IPS DF 4.7 (cell line): ENCODE data around the gene GRP.

Experiments used
- DNase-seq: peaks from one replicate; pipeline ENCODE4 v3.0.0-alpha.2; 2013; ENCODE audit warnings: low spot score; ENCODE audit errors: extremely low read depth

The GRP gene

DNA sequence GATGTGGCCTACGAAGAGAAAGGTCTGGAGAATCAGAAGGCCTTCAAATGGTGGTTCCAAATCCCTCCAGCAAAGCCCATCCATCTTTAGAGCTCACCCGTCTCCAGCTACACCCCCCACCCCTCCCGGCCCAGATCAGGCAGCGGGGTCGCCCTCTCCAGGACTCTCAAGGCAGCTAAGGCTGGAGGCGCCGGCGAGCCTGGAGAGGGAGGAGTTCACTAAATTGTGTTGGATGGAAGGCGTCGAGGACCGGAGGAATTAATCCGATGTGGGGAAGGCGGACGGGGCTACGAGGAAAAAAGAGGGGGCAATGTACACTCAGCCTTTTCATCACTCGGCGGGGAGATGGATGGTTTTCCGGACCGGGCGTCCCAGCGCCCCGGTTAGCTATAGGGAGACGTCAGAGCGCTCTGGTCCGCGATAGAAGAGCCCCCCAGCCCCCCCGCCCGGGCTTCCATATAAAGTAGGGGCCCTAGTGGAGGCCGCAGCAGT lies at the start of gene GRP:
GRP (plus strand) TSS at position 487 of the 492 bp plus-strand sequence. CDS start 108 bp downstream, outside the sequence.
- no peak for DNase-seq

DNA sequence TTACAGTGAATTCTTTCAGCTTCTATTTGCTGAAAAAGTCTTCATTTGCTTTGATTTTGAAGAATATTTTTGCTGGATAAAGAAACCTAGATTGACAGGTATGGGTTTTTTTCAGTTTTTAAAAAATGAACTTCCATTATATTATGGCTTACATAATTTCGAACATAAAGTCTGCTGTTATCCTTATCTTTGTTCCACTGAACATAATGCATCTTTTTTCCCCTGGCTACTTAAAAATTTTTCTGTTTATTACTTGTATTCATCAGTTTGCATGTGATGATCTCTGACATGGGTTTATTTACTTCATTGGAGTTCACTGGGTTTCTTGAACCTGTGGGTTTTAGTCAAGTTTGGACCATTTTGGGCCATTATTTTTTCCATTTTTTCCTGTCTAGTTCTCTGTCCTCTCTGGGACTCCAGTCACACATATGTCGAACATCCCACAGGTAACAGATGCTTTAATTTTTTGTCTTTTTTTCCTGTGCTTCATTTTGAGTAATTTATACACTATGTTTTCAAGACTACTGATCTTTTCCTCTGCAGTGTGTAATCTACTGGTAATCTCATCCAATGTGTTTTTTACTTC lies 47.2 kb upstream of the GRP start:
- DNase-seq = no peak

DNA sequence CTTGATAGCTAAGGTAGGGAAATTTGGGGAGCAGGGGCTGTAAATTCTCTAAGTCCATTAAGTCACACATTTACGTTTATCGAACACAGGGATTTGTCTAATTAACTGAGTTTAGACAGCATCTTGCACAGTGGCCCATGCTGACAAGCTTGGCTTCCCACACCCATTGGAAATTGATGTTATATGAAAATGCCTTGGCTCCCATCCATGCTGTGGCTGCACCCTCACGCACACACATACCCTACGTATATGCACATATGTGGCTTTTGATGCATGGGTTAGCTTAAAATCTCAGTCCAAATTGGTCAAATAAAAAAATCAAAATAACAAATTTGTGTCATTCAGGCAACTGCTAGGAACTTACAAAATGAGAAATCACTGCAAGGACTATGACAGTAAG lies 42.5 kb upstream of the GRP start:
- DNase-seq = no peak

DNA sequence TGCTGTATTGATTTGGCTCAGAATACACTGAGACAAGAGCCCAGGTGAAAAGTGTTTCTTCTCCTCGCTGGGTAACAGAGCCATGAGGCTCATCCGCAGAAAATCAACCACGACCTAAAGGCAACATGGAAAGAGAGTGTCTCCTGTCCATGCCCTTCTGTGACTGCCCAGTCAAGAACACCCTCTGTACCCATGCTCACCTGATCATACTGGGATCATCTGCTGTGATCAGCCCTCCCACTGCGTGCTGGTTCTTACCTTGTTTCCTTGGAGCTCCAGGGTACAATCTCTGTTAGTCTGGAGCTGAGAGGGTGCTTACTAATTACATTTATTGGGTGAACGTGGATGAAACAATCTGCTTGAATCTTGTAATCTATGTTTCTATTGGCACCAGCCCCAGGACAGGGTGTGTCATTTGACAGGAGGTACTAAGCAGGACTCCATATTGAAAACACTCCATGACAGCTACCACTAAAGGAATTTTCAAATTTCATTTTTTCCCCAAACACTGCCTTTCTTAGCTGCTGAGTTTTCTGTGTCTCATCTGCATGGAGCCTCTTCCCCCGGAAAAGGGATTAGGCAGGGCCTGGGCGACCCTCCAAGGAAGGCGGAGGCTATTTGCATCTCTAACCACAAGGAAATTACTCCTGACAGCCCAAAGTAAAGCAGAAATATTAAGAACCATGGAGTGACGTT lies 39.7 kb upstream of the GRP start:
- DNase-seq = no peak

DNA sequence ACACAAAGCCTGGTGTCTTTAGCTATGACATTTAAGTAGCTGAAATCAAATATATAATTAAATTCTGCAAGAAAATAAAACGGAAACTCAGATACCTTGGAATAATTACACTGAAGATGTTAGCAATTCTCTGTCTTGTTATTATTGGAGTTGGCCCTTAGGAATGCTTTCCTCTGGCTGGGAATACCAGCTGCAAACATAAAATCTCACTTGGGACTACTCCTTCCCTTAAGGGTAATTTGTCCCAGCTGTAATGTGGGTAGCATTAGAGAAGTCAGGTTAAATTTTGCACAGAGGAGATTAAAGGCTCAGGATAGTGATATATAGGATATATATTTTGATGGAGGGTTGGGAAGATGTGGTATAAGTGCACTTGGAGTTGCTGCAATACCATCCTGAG lies 37.3 kb upstream of the GRP start:
- no peak for DNase-seq

DNA sequence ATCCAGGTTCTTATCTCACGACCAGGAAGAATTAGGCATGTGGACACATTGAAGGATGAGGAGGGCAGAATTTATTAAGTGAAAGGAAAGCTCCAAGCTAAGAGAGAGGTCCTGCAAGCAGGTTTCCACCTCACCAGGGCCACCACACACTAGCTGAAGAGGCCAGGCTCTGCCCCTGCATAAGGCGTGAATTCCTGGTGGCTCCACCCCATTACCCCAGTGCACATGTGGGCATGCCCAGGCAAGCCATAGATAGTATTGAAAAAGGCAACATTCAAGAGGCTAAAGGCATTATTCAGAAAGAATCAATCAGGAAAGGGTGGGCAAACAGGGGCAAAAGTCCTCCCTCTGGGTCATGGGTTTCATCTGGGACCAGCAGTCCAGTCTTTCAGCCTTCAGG lies 30.9 kb upstream of the GRP start:
- DNase-seq = no peak

DNA sequence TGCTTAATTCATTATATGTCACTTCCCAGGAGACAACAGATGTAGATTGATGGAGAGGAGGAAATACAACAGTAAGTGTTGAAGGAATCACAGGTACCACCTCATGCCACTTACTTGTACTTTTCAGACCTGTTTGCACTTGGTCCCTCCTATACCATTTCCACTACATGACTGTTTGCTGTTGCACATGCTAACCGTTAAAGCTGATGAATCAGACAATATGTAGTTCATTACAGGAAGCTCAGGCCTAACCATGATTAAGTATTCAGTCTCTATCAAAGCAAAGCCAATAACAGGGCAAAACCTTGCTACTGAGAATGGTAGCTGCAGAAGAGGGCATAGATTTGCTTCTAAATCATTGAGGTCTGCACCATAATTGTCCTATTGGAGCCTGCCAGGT lies 30.2 kb upstream of the GRP start:
- no peak for DNase-seq

DNA sequence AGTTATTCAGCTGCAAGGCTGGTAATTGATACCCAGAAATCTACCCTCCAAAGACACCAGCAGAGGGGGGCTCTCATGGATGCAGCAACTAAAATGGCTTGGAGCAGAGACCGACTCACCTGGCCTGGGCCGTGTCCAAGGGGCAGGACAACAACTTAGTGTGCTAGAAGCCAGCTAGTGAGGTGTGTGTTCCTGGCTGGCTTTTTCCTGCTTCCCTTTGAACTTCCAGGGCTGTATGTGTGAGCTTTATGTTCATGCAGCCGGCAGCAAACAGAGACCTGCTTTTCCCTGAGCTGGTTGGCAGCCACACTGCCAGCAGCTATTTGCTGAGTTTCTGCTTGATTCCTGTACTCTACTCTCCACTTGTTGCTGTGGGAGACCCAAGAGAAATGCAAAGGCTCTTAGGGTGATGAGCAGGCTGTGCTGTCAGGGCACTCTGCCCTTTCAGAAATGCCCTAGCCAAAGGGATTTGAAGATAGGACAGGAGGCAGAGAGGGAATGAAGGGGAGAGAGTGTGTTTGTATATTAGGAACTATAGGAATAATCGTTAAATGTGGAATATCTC lies 23.7 kb upstream of the GRP start:
- no peak for DNase-seq

DNA sequence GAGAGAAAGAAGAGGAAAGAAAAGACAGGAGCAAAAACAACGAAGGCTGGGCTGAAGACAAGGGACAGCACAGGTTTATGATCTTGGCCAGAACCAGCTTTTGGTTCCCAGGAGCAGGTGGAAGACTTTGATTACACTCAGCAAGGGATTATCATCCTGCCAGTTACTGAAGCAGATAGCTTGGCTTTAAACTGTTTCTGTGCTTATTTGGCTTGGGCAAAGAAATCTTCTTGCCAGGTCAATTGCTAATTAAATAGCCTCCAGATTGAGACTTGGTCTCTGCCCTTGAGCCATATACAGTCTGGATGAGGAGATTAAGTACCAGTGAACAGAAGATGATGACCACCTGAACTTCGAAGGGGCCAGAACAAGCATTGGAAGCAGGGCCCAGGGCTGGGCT lies 22.3 kb upstream of the GRP start:
- DNase-seq = no peak

DNA sequence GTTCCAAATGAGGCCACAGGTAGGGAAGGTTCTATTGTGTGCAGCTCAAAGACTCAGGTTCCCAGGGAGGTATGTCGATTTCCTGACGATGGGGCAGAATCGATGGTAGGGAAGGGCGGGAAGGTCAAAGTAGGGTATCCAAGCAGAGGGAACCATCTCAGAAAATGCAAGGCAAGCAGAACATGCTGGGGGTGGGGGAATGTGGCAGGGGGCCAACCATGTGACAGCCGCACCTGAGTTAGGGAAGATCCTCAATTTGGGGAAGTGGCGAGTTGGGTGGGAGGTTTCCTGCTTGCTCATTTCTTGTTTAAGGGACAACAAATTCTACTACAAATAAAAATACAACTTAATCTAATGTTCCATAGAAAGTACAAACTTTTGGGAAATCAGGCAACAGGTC lies 21.7 kb upstream of the GRP start:
- no peak for DNase-seq

DNA sequence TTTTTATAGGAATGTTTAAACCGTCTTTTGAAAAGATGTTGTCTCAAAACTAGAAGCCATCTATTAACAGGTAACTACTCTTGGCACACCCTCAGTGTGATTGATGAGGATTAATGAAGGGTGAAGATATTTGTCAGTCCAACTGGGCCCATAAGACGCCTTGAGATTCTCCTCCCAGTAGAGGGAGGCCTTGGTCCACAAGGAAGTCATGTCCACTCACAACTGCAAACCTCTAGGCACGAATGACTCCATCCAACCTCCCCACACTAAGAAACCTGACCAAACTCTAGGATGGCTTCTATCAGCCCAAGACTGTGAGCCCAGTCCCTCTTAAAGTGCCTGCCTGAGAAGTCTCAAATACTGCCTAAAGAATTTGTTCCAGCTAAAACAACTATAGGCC lies 19.2 kb upstream of the GRP start:
- no peak for DNase-seq

DNA sequence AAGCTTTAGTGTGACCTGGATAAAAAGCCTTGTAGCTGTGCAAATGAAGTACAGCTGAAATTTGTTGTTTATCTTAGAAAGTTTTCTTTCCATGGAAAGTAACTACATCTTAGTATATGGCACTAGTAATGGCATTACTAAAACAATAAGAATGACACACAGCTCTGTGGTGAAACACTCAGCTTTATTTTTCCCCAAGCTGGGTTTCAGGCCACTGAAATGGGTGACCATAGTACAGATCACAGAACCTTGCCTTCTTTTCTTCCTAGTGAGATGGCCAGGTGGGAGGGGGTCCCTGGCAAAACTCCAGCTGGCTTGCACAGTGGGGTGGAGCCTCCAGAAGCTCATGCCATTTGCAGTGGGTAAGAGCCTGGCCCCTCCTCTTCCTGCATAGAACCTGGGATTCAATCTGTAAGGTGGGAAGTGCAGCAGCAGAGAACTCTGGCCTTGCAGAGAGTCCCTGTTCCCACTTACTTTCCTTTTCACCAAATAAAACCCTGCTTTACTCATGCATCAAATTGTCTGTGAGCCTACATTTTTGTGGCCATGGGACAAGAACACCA lies 17.6 kb upstream of the GRP start:
- DNase-seq = no peak

DNA sequence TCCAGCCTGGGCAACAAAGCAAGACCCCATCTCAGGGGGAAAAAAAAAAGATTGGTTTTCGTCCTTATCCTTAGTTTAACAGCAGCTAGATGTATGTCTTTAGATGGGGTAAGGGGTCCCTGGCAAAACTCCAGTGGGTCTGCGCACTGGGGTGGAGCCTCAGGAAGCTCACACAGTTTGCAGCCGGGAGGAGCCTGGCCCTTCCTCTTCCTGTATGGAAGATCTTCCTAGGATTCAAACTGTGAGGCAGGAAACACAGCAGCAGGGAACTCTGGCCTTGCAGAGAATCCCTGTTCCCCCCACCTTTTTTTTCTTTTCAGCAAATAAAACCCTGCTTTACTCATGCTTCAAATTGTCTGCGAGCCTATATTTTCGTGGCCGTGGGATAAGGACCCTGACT lies 12.5 kb upstream of the GRP start:
- no peak for DNase-seq

DNA sequence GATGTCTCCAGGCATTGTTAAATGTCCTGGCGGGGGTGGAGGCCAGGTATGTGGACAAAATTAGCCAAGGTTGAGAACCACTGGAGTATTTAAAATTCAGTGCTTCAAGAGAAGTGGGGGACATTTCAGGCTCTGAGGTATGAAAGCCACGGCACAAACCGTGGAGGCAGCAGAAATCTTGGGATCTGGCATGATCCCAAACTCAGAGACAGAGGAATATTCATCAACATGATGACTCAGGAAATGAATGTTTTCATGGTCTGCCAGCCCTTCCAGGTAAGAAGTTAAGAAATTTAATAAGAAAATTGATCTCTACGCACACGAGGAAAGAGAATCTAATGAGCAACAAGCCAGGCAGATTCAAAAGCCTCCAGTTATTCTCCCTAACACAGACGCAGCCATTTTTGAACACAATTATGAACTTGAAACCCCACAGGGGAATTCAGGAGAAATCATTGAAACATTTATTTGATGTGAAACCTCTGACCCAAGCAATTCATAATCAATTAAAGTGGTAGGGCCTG lies 11.3 kb upstream of the GRP start:
- DNase-seq = no peak

DNA sequence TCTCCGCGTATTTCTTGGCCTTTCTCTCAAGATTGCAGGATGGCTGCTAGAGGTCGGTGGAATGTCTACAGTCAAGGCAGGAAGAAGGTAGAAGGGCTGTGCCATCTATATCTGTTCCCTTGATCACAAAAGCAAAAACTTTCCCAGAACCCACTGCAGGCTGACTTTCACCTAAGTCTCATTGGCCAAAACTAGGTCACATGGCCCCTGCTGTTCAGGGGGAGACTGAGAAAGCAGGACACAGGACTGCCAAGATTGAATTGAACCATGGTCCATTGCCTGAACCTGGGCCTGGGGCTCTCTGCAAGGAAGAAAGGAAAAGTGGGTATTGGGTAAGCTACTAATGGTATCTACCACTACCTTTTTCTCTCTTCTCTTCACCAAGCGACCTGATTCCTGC lies 9.7 kb upstream of the GRP start:
- no peak for DNase-seq

DNA sequence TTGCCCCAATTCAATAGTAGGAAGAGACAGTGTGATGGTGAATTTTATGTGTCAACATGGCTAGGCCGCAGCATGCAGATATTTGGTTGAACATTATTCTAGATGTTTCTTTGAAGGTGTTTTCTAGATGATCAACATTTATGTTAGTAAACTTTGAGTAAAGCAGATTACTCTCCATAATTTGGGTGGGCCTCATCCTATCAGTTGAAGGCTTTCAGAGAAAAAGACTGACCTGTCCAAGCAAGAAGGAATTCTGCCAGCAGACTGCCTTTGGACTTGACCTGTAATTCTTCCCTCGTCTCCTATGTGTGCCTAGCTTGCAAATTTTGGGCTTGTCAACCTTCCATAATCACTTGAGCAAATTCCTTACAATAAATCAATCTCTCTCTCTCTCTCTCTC lies 8.3 kb upstream of the GRP start:
- no peak for DNase-seq

DNA sequence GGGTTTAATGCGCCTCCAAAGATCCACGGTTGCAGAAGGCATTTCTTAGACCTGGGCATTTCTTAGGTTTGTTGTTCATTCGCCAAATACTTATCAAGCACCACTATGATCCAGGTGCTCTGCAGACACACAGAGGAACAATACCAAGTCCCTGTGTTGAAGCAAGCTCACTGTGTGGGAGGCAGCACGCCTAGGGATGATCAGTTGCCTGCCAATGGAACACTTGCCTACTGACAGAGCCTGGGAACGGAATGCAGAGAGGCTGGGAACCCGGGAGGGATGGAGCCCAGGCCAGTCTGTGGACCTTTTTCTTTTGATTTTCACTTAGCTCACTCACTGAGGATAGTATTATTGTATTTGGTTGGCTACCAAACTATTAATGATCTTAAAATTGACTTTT lies 1.9 kb upstream of the GRP start:
- DNase-seq = no peak

DNA sequence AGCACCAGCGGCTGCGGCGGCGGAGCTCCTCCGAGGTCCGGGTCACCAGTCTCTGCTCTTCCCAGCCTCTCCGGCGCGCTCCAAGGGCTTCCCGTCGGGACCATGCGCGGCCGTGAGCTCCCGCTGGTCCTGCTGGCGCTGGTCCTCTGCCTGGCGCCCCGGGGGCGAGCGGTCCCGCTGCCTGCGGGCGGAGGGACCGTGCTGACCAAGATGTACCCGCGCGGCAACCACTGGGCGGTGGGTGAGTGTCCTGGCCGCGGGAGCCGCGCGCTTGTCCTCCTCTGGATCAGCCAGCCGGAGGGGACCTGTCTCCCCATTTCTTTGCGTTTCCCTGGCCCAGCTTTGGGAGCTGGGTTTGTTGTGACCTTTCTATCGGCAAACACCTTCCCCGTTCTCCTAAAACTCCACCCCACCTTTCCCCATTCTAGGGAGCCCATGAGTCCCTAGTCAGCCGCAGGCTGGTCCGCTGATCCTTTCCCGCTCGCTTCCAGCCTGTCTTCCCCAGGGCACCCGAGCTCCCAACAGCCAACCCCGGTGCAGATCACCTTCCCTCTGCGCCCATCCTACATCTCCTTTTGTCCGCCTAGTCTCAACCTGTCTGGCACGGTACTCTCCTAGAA lies 316 bp downstream of the GRP start:
- no peak for DNase-seq

DNA sequence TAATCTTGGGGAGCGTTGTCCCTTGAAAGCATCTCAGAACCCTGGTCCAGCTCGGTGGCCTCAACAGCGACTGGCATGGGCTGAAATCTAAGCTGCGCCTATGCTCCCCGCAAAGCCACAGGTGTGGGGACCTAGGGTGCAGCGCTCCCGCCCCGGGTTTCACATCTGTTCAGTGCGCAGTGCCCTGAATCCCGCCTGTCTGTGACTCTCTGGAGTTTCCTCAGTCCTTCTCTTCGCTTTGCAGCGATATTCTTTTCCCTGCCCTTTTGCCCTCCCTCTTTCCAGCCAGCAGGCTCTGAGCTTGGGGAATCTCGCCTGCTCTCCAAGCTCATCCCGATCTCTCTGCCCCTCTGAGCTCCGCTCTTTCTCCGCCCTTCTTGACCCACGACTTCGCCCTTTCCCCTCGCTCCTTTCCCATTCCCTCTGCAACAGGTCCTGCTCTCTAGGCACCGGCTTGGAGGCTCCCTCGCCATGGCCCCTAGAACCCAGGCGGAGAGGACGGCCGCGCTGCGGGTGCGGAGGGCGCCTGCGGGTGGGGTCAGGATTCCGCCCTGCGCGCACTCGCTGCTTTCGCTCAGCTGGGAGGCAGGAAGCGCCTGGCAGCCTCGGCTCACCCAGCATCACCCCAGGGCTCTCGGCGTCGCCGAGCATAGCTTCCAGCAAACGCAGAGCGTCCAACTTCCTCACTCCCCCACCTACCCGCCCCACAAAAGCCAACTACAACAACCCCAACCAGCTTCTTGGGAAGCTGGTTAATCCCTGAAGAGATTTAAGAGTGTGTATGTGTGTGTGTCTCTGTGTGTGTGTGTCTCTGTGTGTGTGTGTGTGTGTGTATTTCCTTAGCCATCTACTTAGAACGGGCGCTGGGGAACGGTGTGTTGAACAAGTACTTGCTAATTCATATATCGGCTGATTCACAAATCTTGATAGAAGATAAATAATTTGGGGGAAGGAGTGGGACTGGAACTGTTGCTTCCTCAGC lies 1.1 kb downstream of the GRP start:
- no peak for DNase-seq

DNA sequence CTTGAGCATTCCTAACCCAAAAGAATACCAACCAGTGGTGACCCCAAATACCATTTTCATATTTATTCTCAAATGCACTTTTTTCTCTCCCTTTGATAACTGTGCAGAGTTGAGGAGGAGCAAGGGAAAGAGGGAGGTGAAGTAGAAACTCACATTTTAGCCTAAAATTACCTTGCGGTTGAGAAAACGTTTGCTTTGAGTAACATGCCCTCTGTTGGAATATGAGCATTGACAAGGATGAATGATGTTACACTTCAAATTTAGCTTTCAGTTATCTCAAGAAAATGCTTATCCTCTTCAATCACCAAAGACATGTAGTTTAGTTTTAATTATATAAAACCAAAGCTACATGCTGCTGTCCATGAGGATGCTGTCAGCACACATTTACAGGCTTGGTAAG lies 2.4 kb downstream of the GRP start:
- no peak for DNase-seq

DNA sequence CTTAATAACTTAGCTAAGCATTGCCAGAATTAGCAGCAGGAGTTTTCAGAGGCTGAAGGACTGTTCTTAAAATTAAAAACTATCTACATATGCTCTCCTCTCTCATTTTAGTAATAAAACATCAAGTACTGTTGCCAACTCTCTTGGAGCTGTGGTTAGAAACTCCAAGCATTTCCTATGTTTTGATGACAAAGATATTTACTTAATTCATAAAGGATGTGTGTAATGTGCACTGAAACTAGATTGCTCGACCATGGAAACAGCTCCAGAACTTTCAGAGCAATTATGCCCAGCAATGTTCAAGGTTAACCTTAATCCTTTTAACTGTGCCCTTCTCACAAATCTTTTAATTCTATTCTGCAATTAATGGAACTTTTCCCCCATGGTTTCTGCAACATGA lies 8.4 kb downstream of the GRP start:
- no peak for DNase-seq
